CD4-positive, alpha-beta T cell treated with Interleukin-15 for 1 hour (primary cell): ENCODE data around the gene SAMD13.

ENCODE experiments used
- DNase-seq: peaks from one replicate; pipeline ENCODE4 v3.0.0-alpha.2; 2020

The SAMD13 gene

GRCh38 chr1:84376000-84376910, 74.7 kb downstream of the SAMD13 start:
- no peak for DNase-seq

GRCh38 chr1:84377480-84378095, 76.1 kb downstream of the SAMD13 start:
- DNase-seq: no peak

- no peak for DNase-seq
Observed at GRCh38 chr1:84379138-84379916, 77.8 kb downstream of the SAMD13 start.

- DNase-seq: no peak
Observed at GRCh38 chr1:84379917-84380180, 78.3 kb downstream of the SAMD13 start.

- no peak for DNase-seq
Observed at GRCh38 chr1:84382127-84382526, 80.6 kb downstream of the SAMD13 start.

GRCh38 chr1:84385347-84385746, 83.8 kb downstream of the SAMD13 start:
- no peak for DNase-seq

- no peak for DNase-seq
Observed at GRCh38 chr1:84386716-84387479, 85.4 kb downstream of the SAMD13 start.

- DNase-seq: no peak
Observed at GRCh38 chr1:84387480-84388163, 86.1 kb downstream of the SAMD13 start.

- no peak for DNase-seq
Observed at GRCh38 chr1:84390226-84390625, 88.7 kb downstream of the SAMD13 start.

- no peak for DNase-seq
Observed at GRCh38 chr1:84398175-84399155, 97.0 kb downstream of the SAMD13 start, which contains the start of gene DNASE2B. DNASE2B (plus strand) TSS chr1:84398484; CDS start chr1:84398565, 81 bp downstream.
